NB4 (cell line): ENCODE data around the gene CHURC1.

ENCODE experiments used
- POLR2A ChIP-seq: IDR thresholded peaks from 2 replicates; pipeline ENCODE4 v1.6.1; 2011; ENCODE audit warnings: mild to moderate bottlenecking; ENCODE audit not compliant: insufficient read length; ENCODE audit errors: extremely low read depth
- TF ChIP-seq, protein P1 (sequence below): IDR thresholded peaks from one replicate; pipeline ENCODE4 v1.5.1; 2012; ENCODE audit warnings: low read depth, low read length

DNA sequence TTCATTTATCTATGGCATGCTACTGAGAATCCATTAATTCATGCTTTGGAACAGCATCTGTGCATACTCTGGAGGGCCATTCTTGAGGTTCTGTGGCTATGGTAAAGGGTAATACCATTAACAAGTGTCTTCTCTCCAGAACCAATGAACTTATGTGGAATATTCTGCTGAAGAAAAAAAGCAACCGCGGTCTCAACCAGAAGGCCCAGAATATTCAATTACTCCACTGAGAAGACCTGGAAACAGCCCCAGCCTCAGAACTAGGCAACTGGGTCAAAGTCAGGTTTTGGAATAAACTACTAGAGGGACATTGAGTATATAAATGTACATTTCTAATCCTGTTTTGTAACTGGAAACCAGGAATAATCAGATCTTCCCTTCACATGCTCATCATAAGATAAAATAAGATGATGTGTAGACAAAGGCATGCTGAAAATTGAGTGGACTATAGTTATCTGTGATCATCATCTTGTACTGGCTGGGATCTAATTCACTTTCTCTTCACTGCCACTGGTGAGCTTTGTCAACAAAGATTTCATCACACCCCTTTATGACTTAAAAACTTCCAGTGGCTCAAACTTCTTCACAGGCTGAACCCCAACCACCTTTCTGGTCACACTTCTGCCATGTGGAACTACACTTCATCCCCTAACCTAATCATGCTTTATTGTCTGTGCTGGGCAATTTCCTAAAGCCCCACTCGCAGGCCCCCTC is 40.6 kb upstream of the CHURC1 start:
- TF ChIP-seq, protein P1, sequence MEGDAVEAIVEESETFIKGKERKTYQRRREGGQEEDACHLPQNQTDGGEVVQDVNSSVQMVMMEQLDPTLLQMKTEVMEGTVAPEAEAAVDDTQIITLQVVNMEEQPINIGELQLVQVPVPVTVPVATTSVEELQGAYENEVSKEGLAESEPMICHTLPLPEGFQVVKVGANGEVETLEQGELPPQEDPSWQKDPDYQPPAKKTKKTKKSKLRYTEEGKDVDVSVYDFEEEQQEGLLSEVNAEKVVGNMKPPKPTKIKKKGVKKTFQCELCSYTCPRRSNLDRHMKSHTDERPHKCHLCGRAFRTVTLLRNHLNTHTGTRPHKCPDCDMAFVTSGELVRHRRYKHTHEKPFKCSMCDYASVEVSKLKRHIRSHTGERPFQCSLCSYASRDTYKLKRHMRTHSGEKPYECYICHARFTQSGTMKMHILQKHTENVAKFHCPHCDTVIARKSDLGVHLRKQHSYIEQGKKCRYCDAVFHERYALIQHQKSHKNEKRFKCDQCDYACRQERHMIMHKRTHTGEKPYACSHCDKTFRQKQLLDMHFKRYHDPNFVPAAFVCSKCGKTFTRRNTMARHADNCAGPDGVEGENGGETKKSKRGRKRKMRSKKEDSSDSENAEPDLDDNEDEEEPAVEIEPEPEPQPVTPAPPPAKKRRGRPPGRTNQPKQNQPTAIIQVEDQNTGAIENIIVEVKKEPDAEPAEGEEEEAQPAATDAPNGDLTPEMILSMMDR, result no peak
- TF ChIP-seq POLR2A, result no peak
